ENCODE data around the gene FOXP1.

FOXP1 gene

DNA sequence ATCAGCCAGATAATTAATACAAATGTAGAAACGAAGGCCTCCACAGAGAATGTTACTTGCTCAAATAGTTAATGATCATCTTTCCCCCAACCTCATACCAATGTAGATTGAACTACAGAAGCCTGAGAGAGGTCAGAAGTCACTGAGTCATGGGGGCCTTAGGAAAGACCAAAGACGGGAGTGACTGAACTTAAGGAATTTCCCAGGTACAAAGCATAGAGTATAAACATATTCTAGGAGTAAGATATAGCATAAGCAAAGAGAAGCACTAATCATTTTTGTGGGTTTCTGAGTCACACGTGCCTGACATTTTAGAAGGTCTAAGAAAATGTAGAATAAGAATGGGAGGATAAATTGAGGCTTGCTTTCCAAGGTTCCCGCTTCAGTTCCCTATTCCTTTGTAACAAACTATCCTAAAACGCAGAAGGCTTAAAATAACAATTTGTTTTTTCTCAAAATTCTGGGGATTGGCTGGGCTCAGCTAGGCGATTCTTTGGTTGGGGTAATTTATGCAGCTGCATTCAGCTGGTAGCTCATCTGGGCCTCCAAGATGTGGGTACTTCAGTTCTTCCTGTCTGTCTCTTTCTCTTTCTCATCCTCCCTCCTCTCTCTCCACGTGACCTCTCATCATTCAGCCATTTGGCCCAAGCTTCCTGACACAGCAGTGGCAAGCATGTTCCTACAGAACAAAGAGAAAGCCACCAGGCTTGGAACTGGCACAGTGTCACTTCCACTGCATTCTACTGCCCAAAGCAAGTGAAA, 422.6 kb downstream of the FOXP1 start:
- FAIRE-seq (peak; percentile 99), DNase-seq (ENCODE audit: low spot score) (peak; percentile 96)

DNA sequence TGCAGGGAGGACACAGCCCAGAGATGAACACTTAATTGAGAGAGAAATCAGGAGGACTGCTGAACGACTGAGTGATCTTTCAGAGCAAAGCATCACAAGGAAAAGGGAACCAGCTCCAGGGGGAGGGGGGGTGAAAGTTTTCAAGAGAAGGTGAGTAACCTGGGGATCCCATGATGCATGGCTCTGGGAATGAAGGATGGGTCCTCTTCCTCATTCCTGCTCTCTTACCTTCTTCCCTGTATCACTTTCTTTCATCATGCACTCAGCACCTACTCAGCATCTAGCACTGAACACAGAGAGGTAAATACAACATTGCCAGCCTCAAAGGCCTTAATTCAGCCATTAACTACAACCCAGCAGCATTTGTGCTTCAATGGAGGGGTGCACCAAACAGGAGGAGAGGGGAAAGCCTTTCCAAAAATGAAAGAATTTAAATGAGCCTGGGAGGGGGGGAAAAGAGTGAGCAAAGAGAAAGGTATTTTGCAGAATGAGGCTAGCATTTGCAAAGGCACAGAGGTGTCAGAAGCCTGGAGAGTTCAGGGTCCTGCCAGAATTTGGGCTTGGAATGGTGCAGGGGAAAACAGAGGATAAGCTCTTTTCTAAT, 427.4 kb downstream of the FOXP1 start:
- DNase-seq (ENCODE audit: low spot score) (peak; percentile 5), FAIRE-seq (no peak)

DNA sequence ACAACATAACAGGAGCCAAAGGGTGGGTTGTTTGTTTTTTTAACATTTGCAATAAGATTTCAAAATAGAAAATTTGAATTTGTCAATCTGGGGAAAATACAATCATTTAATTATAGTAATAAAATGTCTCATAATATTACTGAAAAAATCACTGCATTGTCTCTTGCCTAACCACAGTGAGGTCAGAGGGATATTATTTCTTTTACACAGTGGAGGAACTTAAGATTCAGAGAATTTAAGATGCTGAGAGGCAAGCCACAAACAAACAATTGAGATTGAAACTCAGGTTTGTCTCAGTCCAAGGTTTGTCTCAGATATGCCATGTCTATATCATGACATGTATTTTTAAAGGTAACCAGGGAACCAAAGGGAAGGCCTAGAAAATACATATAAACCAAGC, 428.7 kb downstream of the FOXP1 start:
- FAIRE-seq (no peak), DNase-seq (ENCODE audit: low spot score) (no peak)

DNA sequence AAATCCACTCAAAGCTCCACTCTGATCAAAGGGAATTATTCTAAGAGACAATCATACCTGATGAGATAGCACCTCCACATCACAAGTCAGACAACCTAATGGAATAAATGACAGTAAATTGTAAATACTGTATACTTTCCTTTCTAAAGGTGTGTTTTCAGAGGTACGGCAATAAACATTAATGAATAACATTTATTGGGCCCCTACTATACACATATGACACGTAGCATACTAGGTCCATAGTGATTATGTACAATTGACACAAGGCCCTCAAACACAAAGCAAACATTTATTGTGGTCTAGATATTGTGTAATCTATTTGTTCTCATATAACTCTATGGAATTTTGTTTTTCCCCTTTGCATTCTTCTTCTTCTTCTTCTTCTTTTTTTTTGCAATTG, 429.8 kb downstream of the FOXP1 start:
- DNase-seq (ENCODE audit: low spot score) (no peak), FAIRE-seq (no peak)

DNA sequence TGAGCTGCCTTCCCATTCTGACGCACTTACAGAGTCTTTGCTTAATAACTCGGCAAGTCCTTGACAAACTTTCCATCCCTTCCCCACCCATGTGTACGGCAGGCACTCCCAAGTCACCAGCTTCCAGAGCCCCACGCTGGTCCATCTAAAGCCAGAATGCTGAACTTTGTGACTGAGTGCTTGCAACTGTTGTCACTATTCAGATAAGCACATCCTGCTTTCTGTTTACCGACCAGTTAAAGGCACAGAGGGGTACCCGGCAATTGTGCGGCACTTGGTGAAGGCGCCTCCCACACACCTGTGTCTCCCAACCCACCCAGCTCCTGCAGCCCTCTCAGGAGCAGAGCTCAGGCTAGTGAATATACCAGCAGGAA, 430.6 kb downstream of the FOXP1 start:
- DNase-seq (ENCODE audit: low spot score) = no peak
- FAIRE-seq = no peak

DNA sequence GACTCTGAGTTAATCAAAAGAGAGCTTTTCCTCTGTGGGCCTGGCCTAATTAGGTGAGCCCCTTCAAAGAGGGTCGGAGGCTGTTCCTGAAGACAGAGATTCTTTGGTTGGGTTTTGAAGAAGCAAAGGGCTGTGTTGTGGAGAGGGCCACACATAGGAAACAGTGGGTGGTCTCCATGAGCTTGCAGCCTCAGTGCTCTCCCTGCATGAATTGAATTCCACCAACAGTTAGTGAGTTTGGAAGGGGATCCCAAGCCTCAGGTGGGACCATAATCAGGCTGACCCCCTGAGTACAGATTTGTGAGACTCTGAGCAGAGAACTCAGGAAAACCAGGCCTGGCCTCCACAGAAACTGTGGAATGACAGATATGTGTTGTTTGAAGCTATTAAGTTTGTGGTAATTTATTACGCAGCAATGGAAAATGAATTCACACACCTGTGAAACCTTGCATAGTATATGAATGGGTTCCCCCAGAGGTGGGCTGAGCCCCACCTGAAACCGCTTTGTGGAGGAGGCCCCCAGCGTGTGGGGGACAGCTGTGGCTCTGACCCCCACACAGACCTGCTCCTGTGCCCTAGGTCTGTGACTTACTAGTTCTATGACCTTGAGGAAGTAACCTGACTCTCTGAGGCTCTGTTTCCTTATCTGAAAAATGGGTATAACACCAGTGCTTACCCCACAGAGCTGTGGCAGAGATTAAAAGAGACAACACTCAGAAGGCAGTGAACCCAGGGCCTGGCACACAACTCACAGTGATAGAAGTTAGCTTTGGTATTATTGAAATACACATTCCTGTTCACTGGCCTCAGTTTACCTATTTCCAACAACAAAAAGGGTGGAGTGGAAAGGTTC, 431.3 kb downstream of the FOXP1 start:
- DNase-seq (ENCODE audit: low spot score) (no peak), FAIRE-seq (no peak)

DNA sequence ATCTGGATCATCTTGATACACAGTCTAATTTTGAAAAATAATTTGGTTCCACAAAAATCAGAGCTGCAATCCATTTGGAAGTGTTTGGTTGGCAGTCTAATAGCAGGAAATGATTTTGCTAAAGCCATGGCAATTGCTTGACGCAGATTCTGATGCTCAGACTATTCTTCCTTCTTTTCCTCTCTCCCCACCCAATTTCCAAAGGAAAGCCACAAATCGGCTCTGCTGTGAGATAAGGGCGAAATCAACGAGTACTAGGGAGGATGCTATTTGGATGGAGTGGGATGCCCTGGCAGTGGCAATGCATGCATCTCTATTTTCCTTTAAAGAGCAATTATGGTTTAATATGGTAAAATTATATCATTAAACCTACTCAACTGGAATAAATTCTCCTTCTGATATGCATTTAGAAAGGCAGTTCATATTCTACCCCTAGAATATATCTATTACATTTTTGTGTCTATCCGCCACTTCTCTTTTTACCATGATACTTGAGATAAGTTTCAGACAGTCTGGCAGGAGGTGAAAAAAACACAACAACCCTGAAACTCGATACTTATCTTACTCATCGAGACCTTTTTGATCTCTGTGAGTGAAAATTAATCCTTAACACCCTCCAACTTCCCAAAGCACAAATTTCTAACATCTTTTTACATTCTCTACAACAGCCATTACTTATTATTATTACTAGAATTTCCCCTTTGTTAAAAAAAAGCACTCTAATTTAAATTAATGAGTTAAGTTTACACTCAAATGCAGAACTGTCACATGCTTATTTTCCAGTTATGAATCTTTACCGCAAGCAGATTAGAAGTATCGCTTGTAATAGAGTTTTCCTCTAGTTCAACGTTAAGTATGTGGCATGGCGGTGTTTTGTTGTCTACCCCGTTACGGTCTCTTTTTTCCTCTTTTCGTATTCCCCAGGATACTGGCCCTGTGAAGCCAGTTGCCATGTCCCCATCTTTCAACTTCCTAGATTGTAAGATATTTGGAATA, 433.3 kb downstream of the FOXP1 start:
- FAIRE-seq (no peak), DNase-seq (ENCODE audit: low spot score) (no peak)

DNA sequence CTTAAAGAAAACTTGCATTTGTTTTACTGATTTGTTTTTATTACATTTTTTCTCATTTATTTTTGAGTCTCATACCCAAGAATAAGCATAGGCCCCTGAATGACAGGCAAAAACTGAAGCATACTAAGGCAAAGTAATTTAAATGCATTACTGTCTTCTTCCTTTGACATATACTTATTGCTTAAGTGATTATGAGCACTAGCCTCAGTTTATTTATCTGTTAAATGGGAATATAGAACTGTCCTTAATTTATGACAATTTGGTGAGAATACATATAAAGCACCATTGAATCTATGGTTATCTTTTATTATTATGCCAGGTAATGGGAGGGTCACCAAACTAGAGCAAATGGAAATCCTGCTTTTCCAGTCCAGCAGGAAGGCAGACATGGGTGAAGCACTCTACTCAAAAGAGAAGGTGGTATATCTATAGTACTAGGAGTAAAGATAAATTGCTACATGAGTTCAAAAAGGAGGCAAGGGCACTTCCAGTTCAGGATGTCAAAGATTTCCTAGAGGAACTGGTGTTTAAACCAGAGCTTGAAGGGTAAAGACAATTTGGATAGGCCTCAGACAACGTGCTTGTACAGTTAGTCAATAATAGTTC, 435.0 kb downstream of the FOXP1 start:
- no peak for DNase-seq (ENCODE audit: low spot score)
- FAIRE-seq = no peak

DNA sequence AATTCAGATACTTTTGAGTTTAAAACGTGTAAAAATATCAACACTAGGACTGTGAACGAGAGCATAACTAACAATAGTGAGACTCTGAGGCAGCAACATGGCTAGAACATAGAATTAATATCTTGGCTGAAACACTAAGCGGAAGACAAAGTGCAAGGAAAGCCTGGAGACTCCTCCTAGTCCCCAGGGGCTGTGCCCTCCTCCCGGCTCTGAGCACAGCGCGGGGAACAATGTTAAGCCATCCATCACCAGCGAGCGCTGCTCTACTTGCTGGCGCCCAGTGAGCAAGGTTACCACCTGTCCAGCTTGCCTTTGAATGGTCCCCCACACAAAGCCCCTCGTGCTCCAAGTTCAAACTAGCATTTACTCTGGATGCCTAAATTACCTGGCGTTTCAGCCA, 436.9 kb downstream of the FOXP1 start:
- FAIRE-seq (no peak), DNase-seq (ENCODE audit: low spot score) (no peak)

DNA sequence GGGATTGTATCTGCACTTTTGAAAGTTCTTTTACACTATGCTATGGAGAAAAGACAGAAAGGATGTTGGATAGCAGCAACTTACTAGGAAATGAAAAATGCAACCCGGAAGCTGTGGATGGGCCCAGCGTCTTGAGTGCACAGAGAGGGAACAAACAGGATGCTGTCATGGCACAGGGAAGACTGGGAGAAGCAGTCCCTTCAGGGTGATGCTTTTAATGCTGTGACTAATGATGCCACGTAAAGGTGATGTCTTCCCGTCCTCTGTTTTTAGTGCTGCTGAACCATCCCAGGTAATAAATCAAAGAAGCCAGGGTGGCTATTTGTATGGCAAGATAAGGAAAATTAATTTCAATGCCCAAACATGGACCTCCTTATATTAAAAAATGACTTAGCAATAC, 437.6 kb downstream of the FOXP1 start:
- FAIRE-seq (no peak), DNase-seq (ENCODE audit: low spot score) (no peak)

DNA sequence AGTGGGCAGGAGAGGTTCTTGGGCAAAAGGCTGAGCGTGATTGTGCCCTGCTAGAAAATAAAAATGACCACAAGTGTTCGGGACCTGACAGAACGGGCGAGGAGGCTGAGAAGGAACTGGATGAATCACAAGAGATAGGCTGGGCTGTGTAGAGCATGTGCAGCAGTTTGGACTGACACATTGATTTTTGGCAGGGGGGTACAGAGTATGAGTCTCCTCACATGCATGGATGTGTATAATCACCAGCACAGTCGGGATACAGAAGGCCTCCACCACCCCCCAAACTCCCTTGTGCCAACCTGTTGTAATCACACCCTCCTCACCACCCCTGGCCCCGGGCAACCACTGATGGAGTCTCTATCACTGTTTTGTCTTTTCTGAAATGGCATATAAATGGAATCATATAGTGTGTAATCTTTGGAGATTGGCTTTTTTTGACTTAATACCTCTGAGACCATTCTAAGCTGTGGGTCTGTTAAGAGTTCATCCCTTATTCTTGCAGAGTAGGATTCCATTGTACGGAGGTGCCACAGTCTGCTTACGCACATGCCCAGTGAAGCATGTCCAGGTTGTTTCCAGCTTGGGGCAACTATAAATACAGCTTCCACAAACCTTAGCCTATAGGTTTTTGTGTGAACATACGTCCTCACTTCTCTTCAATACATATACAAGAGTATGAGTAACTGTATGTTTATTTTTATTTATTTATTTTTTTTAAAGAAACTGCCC, 438.8 kb downstream of the FOXP1 start:
- DNase-seq (ENCODE audit: low spot score) (no peak), FAIRE-seq (no peak)

DNA sequence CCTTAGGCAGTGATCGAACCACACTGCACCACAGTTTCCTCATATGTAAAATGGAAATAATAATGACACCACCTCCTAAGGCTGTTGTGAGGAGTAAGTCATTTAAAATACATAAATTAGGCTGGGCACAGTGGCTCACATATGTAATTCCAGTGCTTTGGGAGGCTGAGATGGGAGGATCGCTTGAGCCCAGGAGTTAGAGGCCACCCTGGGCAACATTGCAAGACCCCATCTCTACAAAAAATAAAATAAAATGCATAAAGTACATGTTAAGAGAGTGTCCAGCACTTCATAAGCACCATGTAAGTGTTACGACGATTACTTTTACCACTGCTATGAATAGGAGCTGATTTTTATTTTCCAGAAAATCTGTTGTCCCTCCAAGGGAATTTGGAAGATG, 440.0 kb downstream of the FOXP1 start:
- DNase-seq (ENCODE audit: low spot score) = no peak
- FAIRE-seq = no peak

DNA sequence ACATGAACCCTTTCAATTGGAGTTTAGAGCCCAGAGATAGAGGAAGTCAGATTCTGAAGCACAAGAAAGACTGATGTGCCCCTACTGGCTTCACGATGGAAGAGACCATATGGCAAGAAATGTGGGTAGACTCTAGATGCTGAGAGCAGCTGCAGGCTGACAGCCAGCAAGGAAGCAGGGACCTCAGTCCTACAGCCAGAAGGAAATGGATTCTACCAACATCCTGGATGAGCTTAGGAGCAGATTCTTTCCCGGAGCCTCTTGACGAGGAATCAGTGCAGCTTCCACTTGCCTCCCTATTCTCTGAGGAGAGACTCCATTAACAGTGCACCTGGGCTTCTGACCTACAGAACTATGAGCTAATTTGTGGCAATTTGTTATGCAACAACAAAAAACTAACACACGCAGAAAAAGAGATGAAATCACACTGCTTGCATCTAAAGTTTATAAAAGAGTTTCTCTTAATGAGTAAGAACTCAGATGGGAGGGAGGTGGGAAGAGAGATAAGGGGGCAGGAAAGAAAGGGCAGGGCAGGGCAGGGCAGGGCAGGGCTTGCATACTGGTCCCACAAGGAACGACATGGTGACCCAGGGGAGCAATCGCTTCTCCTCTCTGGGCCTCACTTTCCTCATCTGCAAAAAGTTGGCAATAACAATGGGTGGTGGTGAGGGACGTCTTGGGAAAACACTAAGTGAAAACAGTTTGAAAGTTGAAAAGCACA, 440.9 kb downstream of the FOXP1 start:
- no peak for DNase-seq (ENCODE audit: low spot score)
- FAIRE-seq = no peak

DNA sequence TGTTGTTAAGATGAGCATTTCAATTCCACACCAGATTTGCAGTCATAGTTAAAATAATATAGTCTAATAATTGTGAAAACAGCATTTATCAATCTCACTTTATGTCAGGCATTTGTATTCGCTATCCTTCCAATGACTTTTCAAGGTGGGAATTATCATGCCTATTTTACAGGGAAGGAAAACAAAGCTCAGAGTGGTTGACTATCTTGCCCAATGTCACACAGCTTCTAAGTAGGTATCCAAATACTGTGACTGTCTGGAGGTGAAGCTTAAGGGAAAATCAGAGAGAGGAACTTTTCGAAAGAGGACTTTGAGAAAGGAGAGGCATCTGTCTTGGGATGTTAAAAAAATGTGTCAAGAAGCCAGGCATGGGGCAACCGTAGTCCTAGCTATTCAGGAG, 443.1 kb downstream of the FOXP1 start:
- DNase-seq (ENCODE audit: low spot score) = no peak
- FAIRE-seq = no peak

DNA sequence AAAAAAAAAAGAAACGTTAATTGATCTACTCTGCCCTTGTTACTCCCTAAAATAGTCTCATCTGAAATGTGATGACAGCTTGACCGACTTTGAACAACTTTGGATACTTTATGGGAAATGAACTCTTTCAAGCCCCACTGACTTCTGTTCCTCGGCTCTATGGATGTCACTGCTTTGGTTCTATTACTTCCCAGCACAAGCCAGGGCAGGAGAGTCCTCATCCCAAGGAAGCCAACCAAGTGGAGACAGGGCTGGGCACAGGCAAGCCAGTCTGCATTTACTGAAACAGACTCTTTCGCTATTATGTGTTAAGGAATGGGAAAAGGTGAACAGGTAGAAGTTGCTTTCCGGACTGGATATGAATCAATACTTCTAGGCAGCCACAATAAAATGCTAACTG, 444.0 kb downstream of the FOXP1 start:
- DNase-seq (ENCODE audit: low spot score) = no peak
- no peak for FAIRE-seq

DNA sequence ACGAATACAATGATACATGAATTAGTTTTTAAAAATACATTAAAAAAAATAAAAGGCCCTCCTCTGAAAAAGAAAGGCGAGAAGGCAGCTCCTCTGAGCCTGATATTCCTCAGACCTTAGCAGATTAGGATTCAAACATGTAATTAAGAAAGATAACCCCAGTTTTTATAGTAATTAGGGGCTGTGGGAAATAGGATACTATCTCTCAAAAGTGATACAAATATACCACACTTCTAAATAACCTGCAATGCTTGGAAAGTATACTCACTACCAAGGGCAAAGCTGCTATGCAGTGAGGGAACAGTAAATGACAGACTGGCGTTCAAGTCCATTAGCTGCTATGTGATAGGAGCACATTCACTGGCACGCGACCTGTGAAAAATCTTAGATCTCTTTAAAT, 445.1 kb downstream of the FOXP1 start:
- no peak for DNase-seq (ENCODE audit: low spot score)
- no peak for FAIRE-seq

DNA sequence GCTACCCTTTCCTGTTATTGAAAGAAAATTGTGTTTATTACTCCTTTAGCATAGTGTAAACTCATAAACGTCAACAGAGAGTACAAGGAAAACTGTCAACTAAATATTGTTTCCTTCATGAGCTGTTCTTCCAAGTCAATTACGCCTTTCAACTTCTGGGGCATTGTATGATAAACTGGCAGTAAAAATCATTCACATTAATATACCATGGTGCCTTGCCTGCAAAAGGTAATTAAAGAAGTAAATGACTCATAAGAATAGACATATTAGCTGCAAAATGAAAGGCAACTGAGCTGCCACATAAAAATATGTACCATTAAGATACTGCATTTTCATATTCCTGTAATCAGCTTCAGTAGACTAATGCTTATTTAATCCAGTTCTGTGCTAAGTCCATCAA, 447.3 kb downstream of the FOXP1 start:
- DNase-seq (ENCODE audit: low spot score) = no peak
- FAIRE-seq = no peak

DNA sequence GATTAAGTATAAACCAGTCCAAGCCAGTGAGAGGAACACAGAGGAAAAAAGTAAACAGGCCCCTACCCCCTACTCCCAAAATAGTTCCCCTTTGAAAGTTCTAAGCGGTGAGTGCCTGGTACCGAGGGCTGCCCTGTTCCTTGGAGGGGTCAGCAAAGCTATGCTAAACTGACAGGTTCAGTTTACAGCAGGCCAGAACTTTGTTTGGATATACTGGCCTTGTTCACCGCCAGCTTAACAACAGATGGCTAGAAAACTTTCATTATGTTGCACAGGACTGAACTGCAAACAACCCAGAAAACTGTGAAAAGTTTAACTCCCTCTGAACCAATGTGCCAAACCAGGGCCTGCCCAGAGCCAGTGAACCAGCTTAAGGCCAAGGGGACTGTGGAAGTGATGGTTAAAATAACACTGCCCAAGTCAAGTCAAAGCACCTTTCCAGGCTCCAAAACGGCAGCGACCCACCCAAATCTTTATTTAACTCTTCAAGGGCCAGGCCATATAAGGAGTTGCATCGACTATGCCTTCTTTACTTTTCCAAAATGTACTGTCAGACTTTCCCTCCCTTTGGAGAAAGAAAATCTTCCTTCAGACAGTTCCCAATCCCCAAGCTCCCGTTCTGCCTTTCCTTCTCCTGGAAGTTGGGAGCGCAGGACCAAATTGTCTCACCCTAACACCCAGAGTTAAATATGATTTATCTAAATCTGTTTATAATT, 448.0 kb downstream of the FOXP1 start:
- no peak for DNase-seq (ENCODE audit: low spot score)
- FAIRE-seq = no peak

DNA sequence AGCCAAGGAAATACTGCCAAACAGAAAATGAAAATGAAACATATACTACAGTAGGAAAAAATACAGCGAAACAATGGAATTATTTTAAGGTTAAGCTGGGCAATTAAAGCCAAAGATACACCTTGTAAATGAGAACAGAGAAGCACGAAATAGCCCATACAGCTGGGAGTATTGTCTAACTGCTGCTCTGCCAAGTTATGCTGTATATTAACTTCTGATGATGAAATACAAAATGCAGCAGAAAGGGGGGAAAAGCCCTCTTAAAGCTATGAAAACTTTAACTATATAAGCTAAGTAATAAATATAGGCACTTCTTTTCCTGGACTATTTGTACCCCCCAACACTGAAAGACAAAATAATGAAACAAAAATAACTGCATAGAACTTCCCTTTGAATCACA, 449.0 kb downstream of the FOXP1 start:
- FAIRE-seq (no peak), DNase-seq (ENCODE audit: low spot score) (no peak)

All from RCC 7860 (cell line).